NCI-H510A treated with DMSO at 0.1 percent for 48 hours (cell line): Measurements from ENCODE around the gene PABPC5.

ENCODE experiments used
- DNase-seq: peaks from one replicate; lab custom pipeline; 2025; lab: John Stamatoyannopoulos, UW

The PABPC5 gene

GRCh38 chrX:91434351-91435168, at the start of gene PABPC5:
Gene PABPC5, plus strand, starts transcription at chrX:91434839. Its CDS starts 739 bp downstream, at chrX:91435578.
- peak; percentile 84 for DNase-seq

- no peak for DNase-seq
These were observed 45.6 kb upstream of the PABPC5 start for GRCh38 chrX:91389026-91389425.

- no peak for DNase-seq
These were observed 19.9 kb upstream of the PABPC5 start for GRCh38 chrX:91414713-91415112.

GRCh38 chrX:91435395-91435794, 756 bp downstream of the PABPC5 start:
- DNase-seq, result no peak
